GM21786 (cell line): ENCODE results near the gene NFYB.
A peak's percentile ranks its signal among the peaks of the same experiment; 100 is the strongest.
"Not testable (repeated sequence)": the region's sequence is repeated elsewhere in the genome, so short reads cannot be mapped to it uniquely, and the experiment has no call there.

Experiments
- ATAC-seq: cut with Tn5 transposase; IDR thresholded peaks from one replicate; pipeline ENCODE4 v1.9.1; 2021; ENCODE audit not compliant: unreplicated experiment

NFYB gene

GRCh38 chr12:104137902-104138796, at the start of gene NFYB:
NFYB (minus strand) TSS chr12:104138210; CDS start chr12:104135453, 2,757 bp downstream.
- ATAC-seq: peak; percentile 93

GRCh38 chr12:104187446-104188155, 49.6 kb upstream of the NFYB start:
- no peak for ATAC-seq

GRCh38 chr12:104183443-104183842, 45.4 kb upstream of the NFYB start:
- ATAC-seq: no peak

- no peak for ATAC-seq
These were observed 44.8 kb upstream of the NFYB start for GRCh38 chr12:104182621-104183378.

GRCh38 chr12:104182144-104182543, 44.1 kb upstream of the NFYB start:
- no peak for ATAC-seq

GRCh38 chr12:104181313-104181712, 43.3 kb upstream of the NFYB start:
- no peak for ATAC-seq

- no peak for ATAC-seq
These were observed 42.4 kb upstream of the NFYB start for GRCh38 chr12:104180374-104180773.

GRCh38 chr12:104177663-104178501, 39.9 kb upstream of the NFYB start:
- no peak for ATAC-seq

GRCh38 chr12:104177336-104177662, 39.3 kb upstream of the NFYB start:
- ATAC-seq: no peak

- ATAC-seq: no peak
These were observed 37.8 kb upstream of the NFYB start for GRCh38 chr12:104175726-104176247.

GRCh38 chr12:104173804-104174203, 35.8 kb upstream of the NFYB start:
- not testable (repeated sequence) for ATAC-seq

GRCh38 chr12:104172570-104172947, 34.5 kb upstream of the NFYB start:
- no peak for ATAC-seq

GRCh38 chr12:104171785-104172569, 34.0 kb upstream of the NFYB start:
- no peak for ATAC-seq

GRCh38 chr12:104168596-104168995, 30.6 kb upstream of the NFYB start:
- ATAC-seq: no peak

- no peak for ATAC-seq
These were observed 29.8 kb upstream of the NFYB start for GRCh38 chr12:104167519-104168458.

GRCh38 chr12:104166465-104166864, 28.5 kb upstream of the NFYB start:
- ATAC-seq: no peak

- no peak for ATAC-seq
These were observed 27.8 kb upstream of the NFYB start for GRCh38 chr12:104165801-104166200.

GRCh38 chr12:104164634-104165033, 26.6 kb upstream of the NFYB start:
- ATAC-seq: no peak

- no peak for ATAC-seq
These were observed 25.6 kb upstream of the NFYB start for GRCh38 chr12:104163631-104164030.
